Measurements from ENCODE around the gene FKBP10. TPM values are rescaled to one million over a fixed set of nuclear protein-coding genes. Genes with fewer than 3 reads are reported as not detected.
"Not testable (repeated sequence)": the region's sequence is repeated elsewhere in the genome, so short reads cannot be mapped to it uniquely, and the experiment has no call there.

FKBP10 gene
- total RNA-seq, 1 donor from 2014 or later: 0.47 TPM

- no peaks in the 10 kb centered on the region for H3K27me3 Mint-ChIP-seq
- H3K4me1 Mint-ChIP-seq: no peaks in the 10 kb centered on the region
- DNase-seq: no peak
- H3K27ac Mint-ChIP-seq: no peak overlapping the region
- H3K9me3 Mint-ChIP-seq: no peaks in the 10 kb centered on the region
- intact Hi-C loops (cut with micrococcal nuclease): no loop called here
- no peak overlapping the region for H3K4me3 Mint-ChIP-seq
- H3K36me3 Mint-ChIP-seq (ENCODE audit: low read depth): peaks cover 14% of the 10 kb centered on the region
These were observed 12.5 kb downstream of the FKBP10 start for GRCh38 chr17:41825175-41825845.

- not testable (repeated sequence) for DNase-seq, H3K27ac Mint-ChIP-seq
These were observed 17.2 kb downstream of the FKBP10 start for GRCh38 chr17:41829961-41830360.

GRCh38 chr17:41835214-41835799, 22.5 kb downstream of the FKBP10 start:
- Mint-ChIP-seq H3K27me3 (peaks cover 8% of the 10 kb centered on the region), H3K9me3 (no peaks in the 10 kb centered on the region), H3K4me1 (peaks cover 15% of the 10 kb centered on the region), H3K36me3 (ENCODE audit: low read depth) (peaks cover 17% of the 10 kb centered on the region), H3K4me3 (peak overlapping the region; percentile 85), H3K27ac (peak overlapping the region; percentile 66)
- no peak for DNase-seq
- intact Hi-C loops (cut with micrococcal nuclease): no loop called here

More at GRCh38 chr17:41829961-41830360, 17.2 kb downstream of the FKBP10 start:
- H3K4me3 Mint-ChIP-seq; intact Hi-C loops (cut with micrococcal nuclease); H3K9me3 Mint-ChIP-seq; H3K27me3 Mint-ChIP-seq; H3K4me1 Mint-ChIP-seq: not testable (repeated sequence)
- peaks cover 31% of the 10 kb centered on the region for H3K36me3 Mint-ChIP-seq (ENCODE audit: low read depth)

- Mint-ChIP-seq H3K27me3 (peaks cover 8% of the 10 kb centered on the region), H3K27ac (peak within 1 kb of the TSS; percentile 66)
- intact Hi-C loops (cut with micrococcal nuclease): no loop called here
These were observed 23.2 kb downstream of the FKBP10 start, which contains the start of gene NT5C3B for GRCh38 chr17:41835800-41836549. TSS of gene NT5C3B (minus strand) at chr17:41836232. CDS start at chr17:41836193, 39 bp downstream.

GRCh38 chr17:41836550-41837196, 23.9 kb downstream of the FKBP10 start:
- Mint-ChIP-seq H3K9me3 (no peaks in the 10 kb centered on the region), H3K27me3 (peaks cover 8% of the 10 kb centered on the region), H3K27ac (peak overlapping the region; percentile 41), H3K4me3 (peak overlapping the region; percentile 85), H3K4me1 (peaks cover 15% of the 10 kb centered on the region), H3K36me3 (ENCODE audit: low read depth) (peaks cover 10% of the 10 kb centered on the region)
- intact Hi-C loops (cut with micrococcal nuclease): no loop called here
- DNase-seq: no peak

More at GRCh38 chr17:41835800-41836549, 23.2 kb downstream of the FKBP10 start, which contains the start of gene NT5C3B:
- H3K4me3 Mint-ChIP-seq: peak within 1 kb of the TSS; percentile 85
- H3K9me3 Mint-ChIP-seq: no peaks in the 10 kb centered on the region
- DNase-seq: peak; percentile 89
- H3K36me3 Mint-ChIP-seq (ENCODE audit: low read depth): peaks cover 13% of the 10 kb centered on the region
- peaks cover 15% of the 10 kb centered on the region for H3K4me1 Mint-ChIP-seq

- intact Hi-C loops (cut with micrococcal nuclease): no loop called here
- peaks cover 15% of the 10 kb centered on the region for H3K4me1 Mint-ChIP-seq
These were observed 25.1 kb downstream of the FKBP10 start, which contains the start of gene KLHL10 for GRCh38 chr17:41837761-41838538. TSS of gene KLHL10 (plus strand) at chr17:41837825. CDS start at chr17:41837933, 108 bp downstream.

GRCh38 chr17:41839448-41839847, 26.6 kb downstream of the FKBP10 start:
- H3K27ac Mint-ChIP-seq; H3K36me3 Mint-ChIP-seq (ENCODE audit: low read depth); H3K27me3 Mint-ChIP-seq; H3K9me3 Mint-ChIP-seq; DNase-seq; H3K4me3 Mint-ChIP-seq; intact Hi-C loops (cut with micrococcal nuclease): not testable (repeated sequence)
- H3K4me1 Mint-ChIP-seq: peaks cover 15% of the 10 kb centered on the region

More at GRCh38 chr17:41837761-41838538, 25.1 kb downstream of the FKBP10 start, which contains the start of gene KLHL10:
- no peak within 1 kb of the TSS for H3K27ac Mint-ChIP-seq
- peaks cover under 1% of the 10 kb centered on the region for H3K36me3 Mint-ChIP-seq (ENCODE audit: low read depth)
- no peak for DNase-seq
- H3K27me3 Mint-ChIP-seq: peaks cover 8% of the 10 kb centered on the region
- no peaks in the 10 kb centered on the region for H3K9me3 Mint-ChIP-seq
- H3K4me3 Mint-ChIP-seq: peak within 1 kb of the TSS; percentile 85

- H3K27ac Mint-ChIP-seq; intact Hi-C loops (cut with micrococcal nuclease); H3K4me3 Mint-ChIP-seq; H3K27me3 Mint-ChIP-seq; H3K36me3 Mint-ChIP-seq (ENCODE audit: low read depth); H3K9me3 Mint-ChIP-seq; DNase-seq; H3K4me1 Mint-ChIP-seq: not testable (repeated sequence)
These were observed 28.0 kb downstream of the FKBP10 start for GRCh38 chr17:41840781-41841180.

GRCh38 chr17:41844971-41845370, 32.2 kb downstream of the FKBP10 start:
- Mint-ChIP-seq H3K27ac (no peak overlapping the region), H3K4me3 (no peak overlapping the region), H3K4me1 (no peaks in the 10 kb centered on the region), H3K36me3 (ENCODE audit: low read depth) (peaks cover 2% of the 10 kb centered on the region), H3K27me3 (no peaks in the 10 kb centered on the region), H3K9me3 (no peaks in the 10 kb centered on the region)
- DNase-seq: no peak
- intact Hi-C loops (cut with micrococcal nuclease): no loop called here

GRCh38 chr17:41848788-41849187, 36.0 kb downstream of the FKBP10 start:
- Mint-ChIP-seq H3K36me3 (ENCODE audit: low read depth) (peaks cover 15% of the 10 kb centered on the region), H3K4me3 (no peak overlapping the region), H3K4me1 (peaks cover 3% of the 10 kb centered on the region), H3K9me3 (no peaks in the 10 kb centered on the region), H3K27ac (no peak overlapping the region), H3K27me3 (no peaks in the 10 kb centered on the region)
- intact Hi-C loops (cut with micrococcal nuclease): no loop called here
- DNase-seq: no peak

GRCh38 chr17:41849251-41849990, 36.6 kb downstream of the FKBP10 start:
- DNase-seq: no peak
- Mint-ChIP-seq H3K4me1 (peaks cover 3% of the 10 kb centered on the region), H3K9me3 (no peaks in the 10 kb centered on the region)

GRCh38 chr17:41851382-41851781, 38.6 kb downstream of the FKBP10 start:
- intact Hi-C loops (cut with micrococcal nuclease); H3K9me3 Mint-ChIP-seq; H3K4me1 Mint-ChIP-seq; H3K27ac Mint-ChIP-seq; DNase-seq; H3K4me3 Mint-ChIP-seq; H3K27me3 Mint-ChIP-seq: not testable (repeated sequence)
- H3K36me3 Mint-ChIP-seq (ENCODE audit: low read depth): peaks cover 33% of the 10 kb centered on the region

More at GRCh38 chr17:41849251-41849990, 36.6 kb downstream of the FKBP10 start:
- Mint-ChIP-seq H3K36me3 (ENCODE audit: low read depth) (peaks cover 22% of the 10 kb centered on the region), H3K27me3 (no peaks in the 10 kb centered on the region), H3K4me3 (no peak overlapping the region), H3K27ac (no peak overlapping the region)
- intact Hi-C loops (cut with micrococcal nuclease): no loop called here
